Liver (tissue), 3 donors: ENCODE measurements around the gene SFXN5.

Experiments used
- CTCF ChIP-seq: fragments of 150-350 bp; IDR thresholded peaks from 2 replicates; pipeline ENCODE4 v1.5.1; 2017; ENCODE audit warnings: improper control_type of control experiment, low read depth, low read length; ENCODE audit not compliant: missing input control
- MAX ChIP-seq: IDR thresholded peaks from 2 replicates; pipeline ENCODE4 v1.6.1; 2016; ENCODE audit warnings: antibody characterized with exemption
- RAD21 ChIP-seq, 2 donors: IDR thresholded peaks; 2 replicates each; pipeline ENCODE4 v1.6.1; 2016; ENCODE audit warnings: antibody characterized with exemption in 2 of 2, mild to moderate bottlenecking in 2 of 2
- REST ChIP-seq: IDR thresholded peaks from 2 replicates; pipeline ENCODE4 v1.6.1; 2016; ENCODE audit warnings: antibody characterized with exemption, mild to moderate bottlenecking
- donor health status: healthy.
- donor health status: healthy.

GRCh38 chr2:73068147-73068546 is 3.4 kb downstream of the SFXN5 start:
- TF ChIP-seq CTCF: no peak
- TF ChIP-seq RAD21 (IDR thresholded peaks at IDR 0.05): no peak
- TF ChIP-seq REST: no peak
- no peak for TF ChIP-seq MAX
